ENCODE results near the gene PTPN2.

- TF ChIP-seq CTCF (IDR thresholded peaks at IDR 0.05) (no peak), POLR2A (IDR thresholded peaks at IDR 0.05) (no peak)
Measured at GRCh38 chr18:12852566-12853315, 31.3 kb downstream of the PTPN2 start.

Data from heart left ventricle (tissue), 13 donors.